GM10248 (cell line): ENCODE data around the gene ADAMTS3.

Experiments
- CTCF ChIA-PET: fragments of 300-600 bp; sonication (Branson Sonifier 250); formaldehyde crosslinking; extraction: SDS; loops from one replicate; lab custom pipeline; 2021; ENCODE audit warnings: antibody characterized with exemption; lab: Yijun Ruan, JAX
- POLR2A ChIA-PET: fragments of 350-650 bp; sonication (Branson Sonifier 250); formaldehyde crosslinking; extraction: SDS; loops from one replicate; lab custom pipeline; 2020; ENCODE audit warnings: antibody characterized with exemption; lab: Yijun Ruan, JAX
- DNase-seq: peaks from one replicate; pipeline ENCODE4 v3.0.0; 2012; ENCODE audit errors: extremely low spot score
- TF ChIP-seq, protein P1 (sequence below): IDR thresholded peaks from 2 replicates; pipeline ENCODE4 v1.5.1; 2012; ENCODE audit warnings: mild to moderate bottlenecking, low read depth; ENCODE audit errors: extremely low read depth, missing control alignments, control extremely low read depth

Gene ADAMTS3

DNA sequence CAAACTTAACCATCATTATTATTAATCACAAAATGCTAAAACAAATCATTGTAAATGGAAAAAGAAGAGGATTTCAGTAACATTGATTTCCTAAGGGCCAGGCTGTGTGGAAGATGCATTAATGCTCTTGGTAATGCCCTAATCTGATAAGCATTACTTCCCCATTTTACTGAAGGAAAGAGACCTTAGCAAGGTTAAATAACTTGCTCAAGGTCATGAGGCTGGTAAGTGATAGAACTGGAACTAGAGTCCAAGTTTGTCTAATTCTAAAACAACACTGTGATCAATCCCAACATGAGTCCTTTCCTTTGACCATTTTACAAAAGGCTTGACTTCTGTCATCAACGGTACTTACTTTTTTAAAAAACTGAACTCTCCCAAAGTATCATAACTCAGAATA is 32.6 kb downstream of the ADAMTS3 start:
- TF ChIP-seq, protein P1, sequence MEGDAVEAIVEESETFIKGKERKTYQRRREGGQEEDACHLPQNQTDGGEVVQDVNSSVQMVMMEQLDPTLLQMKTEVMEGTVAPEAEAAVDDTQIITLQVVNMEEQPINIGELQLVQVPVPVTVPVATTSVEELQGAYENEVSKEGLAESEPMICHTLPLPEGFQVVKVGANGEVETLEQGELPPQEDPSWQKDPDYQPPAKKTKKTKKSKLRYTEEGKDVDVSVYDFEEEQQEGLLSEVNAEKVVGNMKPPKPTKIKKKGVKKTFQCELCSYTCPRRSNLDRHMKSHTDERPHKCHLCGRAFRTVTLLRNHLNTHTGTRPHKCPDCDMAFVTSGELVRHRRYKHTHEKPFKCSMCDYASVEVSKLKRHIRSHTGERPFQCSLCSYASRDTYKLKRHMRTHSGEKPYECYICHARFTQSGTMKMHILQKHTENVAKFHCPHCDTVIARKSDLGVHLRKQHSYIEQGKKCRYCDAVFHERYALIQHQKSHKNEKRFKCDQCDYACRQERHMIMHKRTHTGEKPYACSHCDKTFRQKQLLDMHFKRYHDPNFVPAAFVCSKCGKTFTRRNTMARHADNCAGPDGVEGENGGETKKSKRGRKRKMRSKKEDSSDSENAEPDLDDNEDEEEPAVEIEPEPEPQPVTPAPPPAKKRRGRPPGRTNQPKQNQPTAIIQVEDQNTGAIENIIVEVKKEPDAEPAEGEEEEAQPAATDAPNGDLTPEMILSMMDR: no peak
- CTCF ChIA-PET: no interaction called here
- DNase-seq: no peak
- POLR2A ChIA-PET: no interaction called here

DNA sequence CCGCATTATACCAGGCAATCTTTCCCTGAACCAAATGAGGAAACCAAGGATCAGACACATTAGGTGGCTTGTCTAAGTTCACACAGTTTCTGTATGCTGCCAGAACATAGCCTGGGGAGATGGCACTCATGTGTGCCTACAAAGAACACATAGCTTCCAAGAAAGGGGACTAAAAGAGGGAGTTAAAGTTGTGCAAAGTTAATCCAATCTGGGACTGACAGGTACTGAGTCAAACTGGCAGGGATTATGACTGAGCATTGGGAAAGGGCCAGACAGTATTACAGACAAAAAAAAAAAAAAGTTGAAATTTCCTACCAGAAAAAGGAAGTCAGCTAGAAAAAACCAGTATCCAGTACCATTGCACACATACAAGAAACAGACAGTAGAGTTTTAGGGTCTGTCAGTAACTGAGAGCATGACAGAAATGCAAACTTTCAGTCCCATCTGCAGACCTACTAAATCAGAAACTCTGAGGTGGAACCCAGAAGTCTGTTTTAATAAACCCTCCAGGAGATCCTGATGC is 37.2 kb downstream of the ADAMTS3 start:
- CTCF ChIA-PET: no interaction called here
- no peak for DNase-seq
- POLR2A ChIA-PET: no interaction called here
- TF ChIP-seq, protein P1: no peak

DNA sequence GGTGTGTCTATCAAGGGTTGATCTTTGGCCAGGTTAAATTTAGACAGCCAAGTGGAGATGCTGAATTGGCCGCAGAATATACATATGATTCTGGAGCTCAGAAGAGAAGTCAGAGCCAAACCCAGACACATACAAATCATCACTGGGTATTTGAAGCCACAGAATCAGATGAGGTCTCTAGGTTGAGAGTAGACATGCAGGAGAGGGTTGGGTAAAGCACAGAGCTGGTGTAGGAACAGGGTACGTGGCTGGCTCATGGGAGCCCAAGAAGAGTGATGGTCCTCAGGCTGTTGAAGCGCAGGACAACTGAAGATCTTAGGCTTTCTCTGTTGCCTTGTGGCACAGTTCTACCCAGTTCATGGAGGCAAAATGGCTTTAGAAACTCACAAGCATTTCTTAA is 37.7 kb downstream of the ADAMTS3 start:
- CTCF ChIA-PET: no interaction called here
- no peak for DNase-seq
- TF ChIP-seq, protein P1: no peak

DNA sequence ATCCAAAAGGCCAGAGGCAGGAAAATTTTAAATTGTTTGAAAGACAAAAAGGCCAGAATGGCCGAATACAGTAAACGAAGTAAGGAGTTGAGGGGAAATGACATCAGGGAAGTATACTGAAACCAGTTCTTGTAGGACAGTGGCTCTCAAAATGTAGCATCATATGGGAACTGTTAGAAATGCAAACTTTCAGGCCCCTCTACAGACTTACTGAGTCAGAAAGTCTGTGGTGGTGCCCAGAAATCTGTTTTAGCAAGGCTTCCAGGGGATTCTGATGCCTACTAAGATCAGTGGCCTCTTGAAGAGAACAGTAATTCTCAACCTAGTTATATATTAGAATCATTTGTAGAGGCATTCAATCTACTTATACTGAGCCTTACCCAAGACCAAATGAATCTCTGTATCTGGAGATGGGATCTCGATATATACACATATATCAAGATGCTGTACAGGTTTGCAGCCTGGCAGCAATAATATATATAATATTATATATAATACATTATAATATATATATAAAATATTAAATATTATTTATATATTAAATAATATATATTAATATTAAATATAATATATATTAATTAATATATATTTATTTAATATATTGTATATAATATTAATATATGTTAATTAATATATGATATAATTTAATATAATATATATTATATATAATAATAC is 39.7 kb downstream of the ADAMTS3 start:
- TF ChIP-seq, protein P1: no peak
- POLR2A ChIA-PET: no interaction called here
- no peak for DNase-seq
- CTCF ChIA-PET: no interaction called here

More for the DNA sequence above, 37.7 kb downstream of the ADAMTS3 start:
- POLR2A ChIA-PET: no interaction called here

DNA sequence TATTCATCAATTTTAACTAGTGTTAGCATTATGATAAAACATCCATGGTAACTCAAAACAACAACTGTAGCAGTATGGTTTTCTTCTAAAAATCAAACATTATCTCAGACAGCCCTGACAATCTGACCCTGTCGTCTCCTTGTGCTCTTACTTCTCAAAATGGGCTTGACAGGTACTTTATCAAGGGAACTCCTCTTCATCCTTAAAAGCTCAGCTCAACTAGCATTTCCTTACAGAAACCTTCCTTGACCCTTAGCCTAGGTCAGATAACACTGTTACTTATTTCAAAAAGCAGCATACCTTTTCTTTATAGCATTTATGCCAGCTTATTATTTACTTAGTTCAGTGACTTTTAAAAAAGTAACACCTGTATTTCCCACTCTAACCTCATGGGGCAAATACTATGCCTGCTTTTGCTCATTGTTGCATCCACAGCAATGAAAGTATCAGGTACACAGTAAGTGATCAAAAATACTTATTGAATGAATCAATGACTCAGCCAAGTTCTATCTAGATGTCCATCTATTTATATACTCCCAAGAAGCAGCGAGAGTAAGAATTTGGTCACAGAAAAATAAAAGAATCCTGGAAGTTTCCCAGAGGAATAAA is 41.9 kb downstream of the ADAMTS3 start:
- TF ChIP-seq, protein P1: no peak
- DNase-seq: no peak
- ChIA-PET POLR2A (no interaction called here), CTCF (no interaction called here)

DNA sequence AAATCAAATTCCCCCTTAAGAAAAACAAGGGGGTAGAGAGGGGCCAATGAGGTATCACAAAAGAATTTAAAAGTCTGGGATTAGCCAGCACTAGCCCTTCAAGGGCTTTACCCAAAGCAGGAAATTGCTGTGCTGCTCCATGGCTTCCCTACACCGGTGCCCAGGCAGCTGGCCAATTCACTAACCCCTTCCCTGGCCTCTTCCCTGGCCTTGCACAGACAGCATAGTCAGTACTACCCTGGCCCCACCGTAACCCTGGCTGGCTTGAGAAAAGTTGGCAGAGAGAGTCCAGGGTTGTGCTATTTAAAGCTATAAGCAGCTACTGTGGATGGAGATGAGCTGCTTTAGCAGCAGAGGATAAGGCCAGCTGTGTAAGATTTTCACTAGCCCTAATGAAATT is 43.1 kb downstream of the ADAMTS3 start:
- POLR2A ChIA-PET: no interaction called here
- no peak for DNase-seq
- CTCF ChIA-PET: interaction anchor here (1.0 kb wide), 1 partner anchor 38 kb away, joined by 3 read pairs; no protein-coding TSS in a partner anchor
- TF ChIP-seq, protein P1: no peak
